ENCODE measurements around the gene PRPF19. TPM values are rescaled to one million over a fixed set of nuclear protein-coding genes. Genes with fewer than 3 reads are reported as not detected.

The PRPF19 gene
- total RNA-seq, 1 experiment from 2014 or later: 116 TPM

DNA sequence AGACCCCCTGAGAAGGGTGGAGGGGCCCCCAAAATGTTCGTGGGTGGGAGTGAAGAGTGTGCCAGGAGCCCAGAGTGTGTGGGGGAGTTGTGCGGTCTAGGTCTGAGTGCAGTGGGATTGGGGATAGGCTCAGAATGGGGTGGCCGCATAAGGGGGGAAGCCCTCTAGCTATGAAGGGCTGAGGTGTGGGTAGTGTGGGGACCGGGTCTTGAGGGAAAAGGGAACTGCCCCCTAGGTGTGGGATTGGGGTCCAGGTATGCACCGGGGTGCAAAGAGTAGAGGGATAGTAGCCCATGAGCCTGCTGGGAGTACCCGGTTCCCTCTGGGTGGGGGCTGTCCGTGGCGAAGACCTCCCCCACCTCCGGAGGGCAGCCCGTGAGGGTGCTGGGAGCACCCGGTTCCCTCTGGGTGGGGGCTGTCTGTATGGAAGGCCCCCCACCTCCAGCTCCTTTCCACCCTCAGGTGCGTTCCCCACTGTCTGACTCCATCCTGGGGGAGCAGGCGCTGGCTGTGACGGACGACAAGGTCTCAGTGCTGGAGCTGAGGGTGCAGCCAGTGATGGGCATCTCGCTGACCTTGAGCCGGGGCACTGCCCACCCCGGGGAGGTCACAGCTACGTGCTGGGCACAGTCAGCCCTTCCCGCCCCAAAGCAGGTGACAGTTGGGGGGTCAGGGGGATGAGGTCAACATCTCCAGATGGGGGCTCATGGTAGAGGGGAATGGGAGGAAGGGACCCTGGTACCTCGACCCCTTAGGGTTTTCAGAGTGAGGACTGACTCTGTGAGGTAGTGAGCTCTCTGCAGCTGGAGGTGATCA, 28.6 kb upstream of the PRPF19 start:
- no peaks in the 10 kb centered on the region for H3K9me3 Mint-ChIP-seq
- CTCF ChIA-PET: no interaction called here
- no peak overlapping the region for H3K27ac Mint-ChIP-seq

DNA sequence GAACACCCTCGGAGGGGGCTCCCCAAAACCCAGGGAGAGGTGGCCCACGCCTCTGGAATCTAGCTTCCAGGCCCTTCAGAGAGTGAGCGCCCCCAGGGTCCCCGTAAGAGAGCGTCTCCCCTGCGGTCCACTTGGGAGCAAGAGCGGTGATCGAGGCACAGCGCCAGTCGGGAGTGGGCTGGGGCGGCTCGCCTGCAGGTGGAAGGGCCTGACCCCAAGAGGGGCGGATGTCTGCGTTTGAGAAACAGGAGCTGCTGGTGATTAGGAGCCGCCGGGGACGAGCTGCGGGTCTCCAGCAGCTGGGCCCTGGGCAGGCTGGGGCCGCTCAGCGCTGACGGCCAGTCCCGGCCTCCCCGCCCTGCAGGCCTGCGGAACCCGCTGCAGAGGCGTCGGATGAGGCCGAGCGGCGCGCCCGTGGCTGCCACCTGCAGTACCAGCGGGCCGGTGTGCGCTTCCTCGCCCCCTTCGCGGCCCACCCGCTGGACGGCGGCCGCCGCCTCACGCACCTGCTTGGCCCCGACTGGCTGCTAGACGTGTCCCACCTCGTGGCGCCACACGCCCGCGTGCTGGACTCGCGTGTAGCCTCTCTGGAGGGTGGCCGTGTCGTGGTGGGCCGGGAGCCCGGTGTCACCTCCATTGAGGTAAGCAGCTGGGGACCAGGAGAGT, 27.9 kb upstream of the PRPF19 start:
- H3K4me3 Mint-ChIP-seq: no peak overlapping the region
- H3K27me3 Mint-ChIP-seq (ENCODE audit: low read depth): no peaks in the 10 kb centered on the region
- ChIA-PET POLR2A (no interaction called here), CTCF (no interaction called here)
- TF ChIP-seq JUN (CRISPR knock-in tag; IDR thresholded peaks at IDR 0.05): no peak
- no peak for TF ChIP-seq NR1H2 (CRISPR knock-in tag; IDR thresholded peaks at IDR 0.05)
- no peak for TF ChIP-seq NFE2L1 (CRISPR knock-in tag; IDR thresholded peaks at IDR 0.05)
- TF ChIP-seq PRRX2 (CRISPR knock-in tag; IDR thresholded peaks at IDR 0.05): no peak
- no peak for TF ChIP-seq ZNF219 (CRISPR knock-in tag; IDR thresholded peaks at IDR 0.05; ENCODE audit: borderline replicate concordance)
- H3K27ac Mint-ChIP-seq: no peak overlapping the region; the same call in 1 of the 2 replicates
- H3K36me3 Mint-ChIP-seq: peaks cover 18% of the 10 kb centered on the region
- ATAC-seq (no peak; the same call in 1 of the 2 replicates), DNase-seq (ENCODE audit: low spot score) (no peak)
- no peaks in the 10 kb centered on the region for H3K9me3 Mint-ChIP-seq
- H3K4me1 Mint-ChIP-seq: no peaks in the 10 kb centered on the region

More for the DNA sequence above, 28.6 kb upstream of the PRPF19 start:
- Mint-ChIP-seq H3K4me3 (no peak overlapping the region), H3K36me3 (peaks cover 14% of the 10 kb centered on the region), H3K4me1 (no peaks in the 10 kb centered on the region), H3K27me3 (ENCODE audit: low read depth) (no peaks in the 10 kb centered on the region)
- TF ChIP-seq SMAD3 (CRISPR knock-in tag; IDR thresholded peaks at IDR 0.05; ENCODE audit: borderline replicate concordance) (no peak), JUN (CRISPR knock-in tag; IDR thresholded peaks at IDR 0.05) (no peak)
- TF ChIP-seq, protein P1, sequence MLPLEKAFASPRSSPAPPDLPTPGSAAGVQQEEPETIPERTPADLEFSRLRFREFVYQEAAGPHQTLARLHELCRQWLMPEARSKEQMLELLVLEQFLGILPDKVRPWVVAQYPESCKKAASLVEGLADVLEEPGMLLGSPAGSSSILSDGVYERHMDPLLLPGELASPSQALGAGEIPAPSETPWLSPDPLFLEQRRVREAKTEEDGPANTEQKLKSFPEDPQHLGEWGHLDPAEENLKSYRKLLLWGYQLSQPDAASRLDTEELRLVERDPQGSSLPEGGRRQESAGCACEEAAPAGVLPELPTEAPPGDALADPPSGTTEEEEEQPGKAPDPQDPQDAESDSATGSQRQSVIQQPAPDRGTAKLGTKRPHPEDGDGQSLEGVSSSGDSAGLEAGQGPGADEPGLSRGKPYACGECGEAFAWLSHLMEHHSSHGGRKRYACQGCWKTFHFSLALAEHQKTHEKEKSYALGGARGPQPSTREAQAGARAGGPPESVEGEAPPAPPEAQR (CRISPR knock-in tag; IDR thresholded peaks at IDR 0.05): no peak
- TF ChIP-seq, protein P2, sequence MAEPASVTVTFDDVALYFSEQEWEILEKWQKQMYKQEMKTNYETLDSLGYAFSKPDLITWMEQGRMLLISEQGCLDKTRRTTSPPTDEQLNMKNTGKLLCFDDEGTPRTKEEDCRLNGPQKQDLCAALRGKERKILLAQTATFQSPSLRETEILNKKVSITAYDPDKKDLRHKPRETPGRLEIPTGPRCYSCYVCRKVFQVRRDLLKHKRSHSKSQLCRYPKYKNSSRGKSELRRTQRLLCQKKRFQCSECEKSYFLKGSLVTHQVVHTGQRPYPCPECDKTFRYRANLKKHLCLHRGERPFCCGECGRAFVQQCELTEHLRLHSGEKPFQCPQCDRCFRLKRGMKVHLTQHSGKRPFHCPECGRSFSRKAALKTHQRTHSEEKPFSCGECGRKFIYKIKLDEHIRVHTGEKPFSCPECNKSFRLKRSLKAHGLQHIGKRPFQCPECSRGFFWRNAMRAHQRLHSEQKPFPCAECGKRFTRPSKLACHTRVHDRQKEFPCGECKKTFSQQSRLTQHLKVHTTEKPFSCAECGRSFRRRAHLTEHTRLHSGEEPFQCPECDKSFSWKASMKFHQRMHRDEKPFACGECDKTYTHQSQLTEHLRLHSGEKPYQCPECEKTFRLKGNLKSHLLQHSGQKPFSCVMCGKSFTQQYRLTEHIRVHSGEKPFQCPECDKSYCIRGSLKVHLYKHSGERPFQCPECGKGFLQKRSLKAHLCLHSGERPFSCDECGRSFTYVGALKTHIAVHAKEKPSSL (CRISPR knock-in tag; conservative IDR thresholded peaks at IDR 0.05): no peak
- POLR2A ChIA-PET: no interaction called here
- DNase-seq (ENCODE audit: low spot score): no peak
- ATAC-seq: no peak

DNA sequence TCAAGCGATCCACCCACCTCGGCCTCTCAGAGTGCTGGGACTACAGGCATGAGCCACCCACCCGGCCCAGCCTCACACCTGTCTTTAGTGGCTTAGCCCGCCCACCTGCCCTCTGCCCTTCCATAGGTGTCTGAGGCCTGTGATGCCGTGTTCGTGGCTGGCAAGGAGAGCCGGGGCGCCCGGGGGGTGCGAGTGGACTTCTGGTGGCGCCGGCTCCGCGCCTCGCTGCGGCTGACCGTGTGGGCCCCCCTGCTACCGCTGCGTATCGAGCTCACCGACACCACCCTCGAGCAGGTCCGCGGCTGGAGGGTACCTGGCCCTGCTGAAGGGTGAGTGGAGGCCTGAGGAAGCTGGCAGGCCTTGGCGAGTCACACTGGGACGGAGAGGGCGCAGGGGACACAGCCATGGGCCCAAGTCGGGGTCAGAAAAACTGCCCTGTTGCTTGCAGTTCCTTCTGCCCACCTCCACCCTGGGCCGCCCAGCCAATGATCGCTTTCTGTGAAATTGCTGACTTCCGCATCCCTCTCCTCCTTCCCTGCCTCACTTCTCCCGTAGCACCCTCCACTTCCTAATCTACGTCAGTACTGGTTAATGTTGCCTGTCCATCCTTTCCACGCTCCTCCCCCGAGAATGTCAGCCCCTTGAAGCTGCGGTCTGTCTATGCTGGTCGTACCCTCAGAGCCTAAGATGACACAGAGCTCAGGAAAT, 27.2 kb upstream of the PRPF19 start:
- H3K4me1 Mint-ChIP-seq: no peaks in the 10 kb centered on the region
- POLR2A ChIA-PET: no interaction called here
- H3K4me3 Mint-ChIP-seq: no peak overlapping the region
- CTCF ChIA-PET: interaction anchor here (1.3 kb wide), 1 partner anchor 34 kb away, joined by 5 read pairs; no protein-coding TSS in a partner anchor
- no peaks in the 10 kb centered on the region for H3K9me3 Mint-ChIP-seq
- DNase-seq (ENCODE audit: low spot score): no peak
- ATAC-seq: no peak
- H3K27ac Mint-ChIP-seq: peak overlapping the region; percentile 80; the same call in 1 of the 2 replicates
- no peaks in the 10 kb centered on the region for H3K27me3 Mint-ChIP-seq (ENCODE audit: low read depth)
- H3K36me3 Mint-ChIP-seq: peaks cover 18% of the 10 kb centered on the region
- TF ChIP-seq SMAD4 (CRISPR knock-in tag; IDR thresholded peaks at IDR 0.05): no peak
- no peak for TF ChIP-seq SOX15 (CRISPR knock-in tag; IDR thresholded peaks at IDR 0.05)
- no peak for TF ChIP-seq NFE2L1 (CRISPR knock-in tag; IDR thresholded peaks at IDR 0.05)
- TF ChIP-seq NR3C1 (CRISPR knock-in tag; conservative IDR thresholded peaks at IDR 0.05; ENCODE audit: low read depth): no peak
- no peak for TF ChIP-seq FOXP1 (CRISPR knock-in tag; IDR thresholded peaks at IDR 0.05; ENCODE audit: borderline replicate concordance)
- TF ChIP-seq TEAD1 (CRISPR knock-in tag; IDR thresholded peaks at IDR 0.05): no peak
- no peak for TF ChIP-seq HMGA2 (CRISPR knock-in tag; IDR thresholded peaks at IDR 0.05)
- no peak for TF ChIP-seq IRF2 (CRISPR knock-in tag; IDR thresholded peaks at IDR 0.05; ENCODE audit: borderline replicate concordance, low read depth)
- TF ChIP-seq, protein P3, sequence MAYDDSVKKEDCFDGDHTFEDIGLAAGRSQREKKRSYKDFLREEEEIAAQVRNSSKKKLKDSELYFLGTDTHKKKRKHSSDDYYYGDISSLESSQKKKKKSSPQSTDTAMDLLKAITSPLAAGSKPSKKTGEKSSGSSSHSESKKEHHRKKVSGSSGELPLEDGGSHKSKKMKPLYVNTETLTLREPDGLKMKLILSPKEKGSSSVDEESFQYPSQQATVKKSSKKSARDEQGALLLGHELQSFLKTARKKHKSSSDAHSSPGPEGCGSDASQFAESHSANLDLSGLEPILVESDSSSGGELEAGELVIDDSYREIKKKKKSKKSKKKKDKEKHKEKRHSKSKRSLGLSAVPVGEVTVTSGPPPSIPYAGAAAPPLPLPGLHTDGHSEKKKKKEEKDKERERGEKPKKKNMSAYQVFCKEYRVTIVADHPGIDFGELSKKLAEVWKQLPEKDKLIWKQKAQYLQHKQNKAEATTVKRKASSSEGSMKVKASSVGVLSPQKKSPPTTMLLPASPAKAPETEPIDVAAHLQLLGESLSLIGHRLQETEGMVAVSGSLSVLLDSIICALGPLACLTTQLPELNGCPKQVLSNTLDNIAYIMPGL (CRISPR knock-in tag; IDR thresholded peaks at IDR 0.05): no peak
- no peak for TF ChIP-seq ATF1 (CRISPR knock-in tag; IDR thresholded peaks at IDR 0.05)
- no peak for TF ChIP-seq ZNF317 (CRISPR knock-in tag; IDR thresholded peaks at IDR 0.05; ENCODE audit: borderline replicate concordance, low read depth)
- TF ChIP-seq, protein P4, sequence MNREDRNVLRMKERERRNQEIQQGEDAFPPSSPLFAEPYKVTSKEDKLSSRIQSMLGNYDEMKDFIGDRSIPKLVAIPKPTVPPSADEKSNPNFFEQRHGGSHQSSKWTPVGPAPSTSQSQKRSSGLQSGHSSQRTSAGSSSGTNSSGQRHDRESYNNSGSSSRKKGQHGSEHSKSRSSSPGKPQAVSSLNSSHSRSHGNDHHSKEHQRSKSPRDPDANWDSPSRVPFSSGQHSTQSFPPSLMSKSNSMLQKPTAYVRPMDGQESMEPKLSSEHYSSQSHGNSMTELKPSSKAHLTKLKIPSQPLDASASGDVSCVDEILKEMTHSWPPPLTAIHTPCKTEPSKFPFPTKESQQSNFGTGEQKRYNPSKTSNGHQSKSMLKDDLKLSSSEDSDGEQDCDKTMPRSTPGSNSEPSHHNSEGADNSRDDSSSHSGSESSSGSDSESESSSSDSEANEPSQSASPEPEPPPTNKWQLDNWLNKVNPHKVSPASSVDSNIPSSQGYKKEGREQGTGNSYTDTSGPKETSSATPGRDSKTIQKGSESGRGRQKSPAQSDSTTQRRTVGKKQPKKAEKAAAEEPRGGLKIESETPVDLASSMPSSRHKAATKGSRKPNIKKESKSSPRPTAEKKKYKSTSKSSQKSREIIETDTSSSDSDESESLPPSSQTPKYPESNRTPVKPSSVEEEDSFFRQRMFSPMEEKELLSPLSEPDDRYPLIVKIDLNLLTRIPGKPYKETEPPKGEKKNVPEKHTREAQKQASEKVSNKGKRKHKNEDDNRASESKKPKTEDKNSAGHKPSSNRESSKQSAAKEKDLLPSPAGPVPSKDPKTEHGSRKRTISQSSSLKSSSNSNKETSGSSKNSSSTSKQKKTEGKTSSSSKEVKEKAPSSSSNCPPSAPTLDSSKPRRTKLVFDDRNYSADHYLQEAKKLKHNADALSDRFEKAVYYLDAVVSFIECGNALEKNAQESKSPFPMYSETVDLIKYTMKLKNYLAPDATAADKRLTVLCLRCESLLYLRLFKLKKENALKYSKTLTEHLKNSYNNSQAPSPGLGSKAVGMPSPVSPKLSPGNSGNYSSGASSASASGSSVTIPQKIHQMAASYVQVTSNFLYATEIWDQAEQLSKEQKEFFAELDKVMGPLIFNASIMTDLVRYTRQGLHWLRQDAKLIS (CRISPR knock-in tag; IDR thresholded peaks at IDR 0.05; ENCODE audit: borderline replicate concordance): no peak
